Astrocyte (in vitro differentiated cells and primary cell): ENCODE measurements around the gene AKTIP. TPM values are rescaled to one million over a fixed set of nuclear protein-coding genes. Genes with fewer than 3 reads are reported as not detected.

Source experiments
- DNase-seq: peaks from one replicate; pipeline ENCODE4 v3.0.0-alpha.2; 2010; ENCODE audit warnings: low read depth
- FAIRE-seq: peaks from 2 replicates; lab custom pipeline; 2011; peaks lifted over from hg19 to GRCh38; lab: Jason Lieb, UNC
- H2AFZ ChIP-seq: 2 replicates; pipeline ENCODE4 v1.6.0; 2012; ENCODE audit warnings: low read depth, low read length, inconsistent platforms
- H3K27ac ChIP-seq: 2 replicates; pipeline ENCODE4 v1.5.1; 2011; ENCODE audit warnings: low read depth, low read length, inconsistent platforms
- H3K27me3 ChIP-seq: 2 replicates; pipeline ENCODE4 v1.6.0; 2011; ENCODE audit warnings: low read length, inconsistent platforms; ENCODE audit not compliant: insufficient read depth
- H3K36me3 ChIP-seq: 2 replicates; pipeline ENCODE4 v1.5.1; 2011; ENCODE audit warnings: low read length, inconsistent platforms; ENCODE audit not compliant: insufficient read depth
- H3K4me1 ChIP-seq: 2 replicates; pipeline ENCODE4 v1.5.1; 2011; ENCODE audit warnings: low read length, inconsistent platforms; ENCODE audit not compliant: insufficient read depth
- H3K4me2 ChIP-seq: 2 replicates; pipeline ENCODE4 v1.6.0; 2012; ENCODE audit warnings: low read length, inconsistent platforms
- H3K4me3 ChIP-seq: 2 replicates; pipeline ENCODE4 v1.5.1; 2011; ENCODE audit warnings: low read depth, mild to moderate bottlenecking, low read length, inconsistent platforms; ENCODE audit not compliant: insufficient read depth
- H3K79me2 ChIP-seq: 2 replicates; pipeline ENCODE4 v1.6.0; 2012; ENCODE audit warnings: mild to moderate bottlenecking, low read length, inconsistent platforms; ENCODE audit not compliant: insufficient read depth
- H3K9ac ChIP-seq: 2 replicates; pipeline ENCODE4 v1.6.0; 2012; ENCODE audit warnings: mild to moderate bottlenecking, low read length, inconsistent platforms
- H3K9me3 ChIP-seq: 2 replicates; pipeline ENCODE4 v1.5.1; 2012; ENCODE audit warnings: low read depth, mild to moderate bottlenecking, low read length, inconsistent platforms; ENCODE audit not compliant: insufficient read depth
- H4K20me1 ChIP-seq: 2 replicates; pipeline ENCODE4 v1.6.0; 2012; ENCODE audit warnings: low read length, inconsistent platforms; ENCODE audit not compliant: insufficient read depth
- H3K27ac Mint-ChIP-seq: one replicate; pipeline ENCODE4 v1.8.0; 2021; ENCODE audit warnings: mild to moderate bottlenecking, mixed read lengths; ENCODE audit not compliant: unreplicated experiment
- H3K27me3 Mint-ChIP-seq: one replicate; pipeline ENCODE4 v1.8.0; 2021; ENCODE audit warnings: low read depth, mixed read lengths; ENCODE audit not compliant: unreplicated experiment
- H3K36me3 Mint-ChIP-seq: one replicate; pipeline ENCODE4 v1.8.0; 2021; ENCODE audit warnings: low read depth, mixed read lengths; ENCODE audit not compliant: unreplicated experiment
- H3K4me1 Mint-ChIP-seq: one replicate; pipeline ENCODE4 v1.8.0; 2021; ENCODE audit warnings: low read depth, mixed read lengths; ENCODE audit not compliant: unreplicated experiment
- H3K4me3 Mint-ChIP-seq: one replicate; pipeline ENCODE4 v1.8.0; 2021; ENCODE audit warnings: mild to moderate bottlenecking, moderate library complexity, mixed read lengths; ENCODE audit not compliant: unreplicated experiment
- H3K9me3 Mint-ChIP-seq: one replicate; pipeline ENCODE4 v1.8.0; 2021; ENCODE audit warnings: mild to moderate bottlenecking, mixed read lengths; ENCODE audit not compliant: unreplicated experiment
- EZH2 ChIP-seq: IDR thresholded peaks from 2 replicates; pipeline ENCODE4 v1.6.1; 2012; ENCODE audit warnings: mild to moderate bottlenecking, low read length, inconsistent platforms; ENCODE audit not compliant: insufficient read depth
- total RNA-seq: library from RNA; stranded (reverse); gene quantifications from 2 replicates; pipeline ENCODE4 v1.2.1, GENCODE V29; 2021
- TF ChIP-seq, protein P1 (sequence below): IDR thresholded peaks from 2 replicates; pipeline ENCODE4 v1.5.1; 2011; ENCODE audit warnings: low read depth, mild to moderate bottlenecking, inconsistent platforms, low read length, moderate library complexity; ENCODE audit not compliant: insufficient read depth

The AKTIP gene
- total RNA-seq, 1 donor from 2014 or later, result 25.0 TPM

DNA sequence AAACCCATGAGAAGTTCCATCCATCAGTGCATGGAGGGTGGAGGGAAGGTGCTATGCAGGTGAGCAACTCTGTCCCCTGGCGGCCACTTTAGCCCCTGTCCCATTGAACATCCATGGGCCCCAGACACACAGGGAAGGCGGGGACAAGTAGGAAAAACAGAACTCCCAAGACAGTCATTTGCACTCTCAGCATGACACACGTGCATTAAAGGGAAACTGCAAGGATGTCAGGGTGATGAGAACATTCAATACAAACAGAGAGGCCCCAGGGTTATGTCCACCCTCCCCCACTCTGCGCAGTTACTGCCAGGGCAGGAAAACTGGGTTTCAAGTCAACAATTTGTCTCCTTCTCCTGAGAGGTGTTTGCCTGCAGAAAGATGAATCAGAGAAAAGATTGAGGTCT, 44.0 kb upstream of the AKTIP start:
- Histone ChIP-seq H4K20me1 (no peaks in the 10 kb centered on the region), H3K4me1 (peaks cover 2% of the 10 kb centered on the region), H3K9ac (no peak overlapping the region), H3K79me2 (no peaks in the 10 kb centered on the region), H3K4me2 (no peak overlapping the region), H3K9me3 (no peaks in the 10 kb centered on the region), H2AFZ (no peak overlapping the region), H3K4me3 (no peak overlapping the region), H3K27me3 (peaks cover 19% of the 10 kb centered on the region), H3K27ac (no peak overlapping the region), H3K36me3 (no peaks in the 10 kb centered on the region)
- H3K4me3 Mint-ChIP-seq, result no peak overlapping the region
- TF ChIP-seq, protein P1, sequence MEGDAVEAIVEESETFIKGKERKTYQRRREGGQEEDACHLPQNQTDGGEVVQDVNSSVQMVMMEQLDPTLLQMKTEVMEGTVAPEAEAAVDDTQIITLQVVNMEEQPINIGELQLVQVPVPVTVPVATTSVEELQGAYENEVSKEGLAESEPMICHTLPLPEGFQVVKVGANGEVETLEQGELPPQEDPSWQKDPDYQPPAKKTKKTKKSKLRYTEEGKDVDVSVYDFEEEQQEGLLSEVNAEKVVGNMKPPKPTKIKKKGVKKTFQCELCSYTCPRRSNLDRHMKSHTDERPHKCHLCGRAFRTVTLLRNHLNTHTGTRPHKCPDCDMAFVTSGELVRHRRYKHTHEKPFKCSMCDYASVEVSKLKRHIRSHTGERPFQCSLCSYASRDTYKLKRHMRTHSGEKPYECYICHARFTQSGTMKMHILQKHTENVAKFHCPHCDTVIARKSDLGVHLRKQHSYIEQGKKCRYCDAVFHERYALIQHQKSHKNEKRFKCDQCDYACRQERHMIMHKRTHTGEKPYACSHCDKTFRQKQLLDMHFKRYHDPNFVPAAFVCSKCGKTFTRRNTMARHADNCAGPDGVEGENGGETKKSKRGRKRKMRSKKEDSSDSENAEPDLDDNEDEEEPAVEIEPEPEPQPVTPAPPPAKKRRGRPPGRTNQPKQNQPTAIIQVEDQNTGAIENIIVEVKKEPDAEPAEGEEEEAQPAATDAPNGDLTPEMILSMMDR, result peak; percentile 5
- no peak for TF ChIP-seq EZH2
- H3K27me3 Mint-ChIP-seq, result peaks cover 18% of the 10 kb centered on the region
- no peak for DNase-seq
- no peak overlapping the region for H3K27ac Mint-ChIP-seq
- H3K4me1 Mint-ChIP-seq, result peaks cover 6% of the 10 kb centered on the region
- H3K36me3 Mint-ChIP-seq, result no peaks in the 10 kb centered on the region
- no peaks in the 10 kb centered on the region for H3K9me3 Mint-ChIP-seq
- no peak for FAIRE-seq

DNA sequence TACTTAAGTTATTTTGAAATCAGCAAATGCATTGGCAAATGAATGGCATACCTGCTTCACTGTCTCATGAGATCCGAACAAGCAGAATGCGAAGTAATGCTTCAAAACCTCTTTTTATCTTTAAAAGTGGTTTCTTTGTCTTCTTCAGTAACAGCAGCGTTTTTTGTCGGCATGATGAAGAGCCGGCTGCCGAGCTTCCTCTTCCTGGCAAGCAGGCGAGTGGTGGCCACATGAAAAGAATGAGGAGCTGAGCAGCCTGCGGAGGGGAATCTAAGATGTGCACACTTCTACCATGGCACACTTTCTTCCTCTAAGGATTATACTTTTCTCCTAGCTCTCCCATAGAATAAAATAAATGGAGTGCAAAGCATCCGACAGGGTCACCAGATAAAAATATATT, 42.4 kb upstream of the AKTIP start:
- H3K27ac ChIP-seq, result no peak overlapping the region
- H3K9me3 ChIP-seq, result no peaks in the 10 kb centered on the region
- no peaks in the 10 kb centered on the region for H3K9me3 Mint-ChIP-seq
- no peaks in the 10 kb centered on the region for H4K20me1 ChIP-seq
- peaks cover 6% of the 10 kb centered on the region for H3K4me1 Mint-ChIP-seq
- H3K27me3 Mint-ChIP-seq, result peaks cover 14% of the 10 kb centered on the region
- no peaks in the 10 kb centered on the region for H3K36me3 ChIP-seq
- H3K27ac Mint-ChIP-seq, result no peak overlapping the region
- H3K4me2 ChIP-seq, result no peak overlapping the region
- no peaks in the 10 kb centered on the region for H3K36me3 Mint-ChIP-seq
- H3K79me2 ChIP-seq, result no peaks in the 10 kb centered on the region
- H3K4me3 ChIP-seq, result no peak overlapping the region
- DNase-seq (peak; percentile 6), FAIRE-seq (no peak)
- H3K27me3 ChIP-seq, result peaks cover 12% of the 10 kb centered on the region
- no peak overlapping the region for H3K9ac ChIP-seq
- no peak overlapping the region for H2AFZ ChIP-seq
- TF ChIP-seq, protein P1, result no peak
- TF ChIP-seq EZH2, result no peak
- H3K4me1 ChIP-seq, result peaks cover 2% of the 10 kb centered on the region
- no peak overlapping the region for H3K4me3 Mint-ChIP-seq

DNA sequence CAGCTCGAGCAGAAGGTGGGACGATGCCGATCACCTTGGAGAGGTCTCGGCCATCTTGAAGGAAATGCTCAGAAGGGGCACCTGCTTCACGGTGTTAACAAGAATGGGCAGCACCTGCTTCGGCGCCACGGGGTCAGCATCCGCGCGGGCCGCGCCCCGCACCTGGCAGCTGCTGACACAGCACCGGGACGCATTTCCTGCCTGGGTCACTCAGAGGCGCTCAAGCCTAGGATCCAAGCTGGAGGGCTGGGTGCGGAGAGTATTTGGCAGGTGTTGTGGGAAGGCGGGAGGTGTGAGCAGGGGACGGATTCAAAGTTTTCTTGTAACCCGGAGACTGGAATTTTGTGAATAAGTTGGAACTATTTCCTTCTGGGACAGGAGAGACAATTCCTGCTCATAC, 39.3 kb upstream of the AKTIP start:
- Mint-ChIP-seq H3K27me3 (no peaks in the 10 kb centered on the region), H3K4me1 (peaks cover 6% of the 10 kb centered on the region), H3K4me3 (no peak overlapping the region), H3K27ac (no peak overlapping the region), H3K9me3 (peaks cover 5% of the 10 kb centered on the region), H3K36me3 (no peaks in the 10 kb centered on the region)
- no peaks in the 10 kb centered on the region for H4K20me1 ChIP-seq
- H3K4me1 ChIP-seq, result no peaks in the 10 kb centered on the region
- H3K9ac ChIP-seq, result no peak overlapping the region
- H3K4me3 ChIP-seq, result no peak overlapping the region
- TF ChIP-seq EZH2, result no peak
- TF ChIP-seq, protein P1, result no peak
- no peaks in the 10 kb centered on the region for H3K36me3 ChIP-seq
- no peaks in the 10 kb centered on the region for H3K9me3 ChIP-seq
- no peak overlapping the region for H3K27ac ChIP-seq
- no peak overlapping the region for H3K4me2 ChIP-seq
- no peak overlapping the region for H2AFZ ChIP-seq
- H3K27me3 ChIP-seq, result peaks cover 11% of the 10 kb centered on the region
- FAIRE-seq (no peak), DNase-seq (no peak)
- H3K79me2 ChIP-seq, result no peaks in the 10 kb centered on the region
